ENCODE results near the gene KRT85.

GRCh38 chr12:52333321-52333720 is 34.0 kb downstream of the KRT85 start:
- TF ChIP-seq POLR2A (IDR thresholded peaks at IDR 0.05; ENCODE audit: low read length) (no peak), GATA1 (IDR thresholded peaks at IDR 0.05; ENCODE audit: low read depth, low read length) (no peak)
